KOPT-K1 (cell line): ENCODE data around the gene OSTF1.
A peak's percentile ranks its signal among the peaks of the same experiment; 100 is the strongest.

Experiments
- H3K27ac ChIP-seq: fragments of 200-600 bp; sonication (generic); 2 replicates; pipeline ENCODE4 v1.5.1; 2016; ENCODE audit warnings: antibody characterized with exemption, mild to moderate bottlenecking, low read depth, low read length; ENCODE audit not compliant: poor library complexity, severe bottlenecking
- H3K36me3 ChIP-seq: fragments of 200-600 bp; sonication (generic); 2 replicates; pipeline ENCODE4 v1.5.1; 2017; ENCODE audit warnings: antibody characterized with exemption, mild to moderate bottlenecking, low read length, moderate library complexity; ENCODE audit not compliant: insufficient read depth
- H3K9me3 ChIP-seq: fragments of 200-600 bp; sonication (generic); 2 replicates; pipeline ENCODE4 v1.5.1; 2017; ENCODE audit warnings: antibody characterized with exemption, low read length, mild to moderate bottlenecking; ENCODE audit not compliant: insufficient read depth, poor library complexity, severe bottlenecking

Gene OSTF1

DNA sequence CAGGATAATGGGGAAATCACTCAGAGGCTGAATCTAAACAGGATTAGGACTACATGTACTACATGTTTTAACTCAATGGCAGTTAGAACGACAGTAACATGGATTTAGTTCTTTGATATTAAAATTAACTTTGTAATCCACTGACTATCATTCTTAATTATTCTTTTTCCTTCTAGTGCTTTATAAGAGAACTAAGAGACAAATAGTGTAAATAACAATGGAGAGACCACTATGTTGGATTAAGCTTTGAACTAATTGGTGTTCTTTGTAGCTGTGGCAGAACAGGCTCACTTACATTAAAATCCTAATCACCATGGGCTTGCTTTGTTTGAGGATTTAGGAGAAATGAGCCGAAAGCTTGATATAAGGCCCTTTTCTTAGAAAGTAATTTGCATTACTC is 19.1 kb upstream of the OSTF1 start:
- Histone ChIP-seq H3K27ac (no peak overlapping the region), H3K9me3 (no peaks in the 10 kb centered on the region), H3K36me3 (no peaks in the 10 kb centered on the region)

DNA sequence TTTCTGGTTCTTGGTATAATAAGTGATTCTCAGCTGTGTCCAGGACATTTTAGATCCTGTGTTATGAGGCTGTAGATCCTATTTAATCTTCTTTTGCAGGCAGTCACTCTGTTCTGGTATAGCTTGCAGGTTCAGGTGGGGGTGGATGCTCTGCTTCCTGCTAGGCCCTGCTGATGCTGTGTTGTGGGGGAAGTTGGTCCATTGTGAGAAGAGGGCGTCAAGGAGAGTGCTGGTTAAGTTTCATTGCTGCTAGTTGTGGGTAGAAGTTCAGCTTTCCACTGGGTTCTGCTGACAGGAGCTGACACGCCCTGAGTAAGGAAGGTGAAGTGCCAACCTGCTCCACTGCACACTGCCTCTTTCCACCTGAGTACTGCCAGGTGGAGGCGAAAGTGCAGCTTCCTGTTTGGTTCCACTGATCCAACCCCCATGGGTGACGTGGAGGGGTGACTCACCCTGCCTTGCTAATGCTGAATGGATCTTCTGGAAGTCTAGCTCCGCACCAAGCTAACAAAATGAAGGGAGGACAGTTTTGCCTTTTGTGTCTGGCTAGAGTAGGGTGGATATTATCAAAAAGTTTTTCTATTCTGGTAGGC is 16.7 kb upstream of the OSTF1 start:
- Histone ChIP-seq H3K36me3 (no peaks in the 10 kb centered on the region), H3K9me3 (no peaks in the 10 kb centered on the region), H3K27ac (no peak overlapping the region)

- H3K9me3 ChIP-seq = no peaks in the 10 kb centered on the region
- no peak overlapping the region for H3K27ac ChIP-seq
- H3K36me3 ChIP-seq = no peaks in the 10 kb centered on the region
Measured at GRCh38 chr9:75072895-75073294, 15.4 kb upstream of the OSTF1 start.

DNA sequence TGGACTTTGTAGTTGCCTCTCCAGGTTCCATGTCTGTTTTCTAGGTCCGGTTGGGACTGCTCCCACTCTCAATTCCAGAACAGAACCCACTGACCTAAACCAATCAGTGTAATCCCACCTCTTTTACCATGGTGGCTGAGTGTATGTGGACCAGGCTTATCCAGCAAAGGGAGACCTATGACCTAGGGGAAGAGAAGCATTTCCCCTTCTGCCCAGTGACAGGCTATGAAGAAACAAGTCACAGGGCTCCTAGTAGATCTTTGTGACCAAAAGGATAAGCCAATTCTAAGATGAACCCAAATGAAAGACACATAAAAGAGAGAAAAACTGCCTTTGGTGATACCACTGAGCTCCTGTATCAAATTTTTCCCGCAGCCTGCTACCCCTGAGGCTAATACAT is 6.7 kb upstream of the OSTF1 start:
- Histone ChIP-seq H3K27ac (no peak overlapping the region), H3K36me3 (peaks cover 8% of the 10 kb centered on the region; the same call in 1 of the 2 replicates), H3K9me3 (no peaks in the 10 kb centered on the region)

DNA sequence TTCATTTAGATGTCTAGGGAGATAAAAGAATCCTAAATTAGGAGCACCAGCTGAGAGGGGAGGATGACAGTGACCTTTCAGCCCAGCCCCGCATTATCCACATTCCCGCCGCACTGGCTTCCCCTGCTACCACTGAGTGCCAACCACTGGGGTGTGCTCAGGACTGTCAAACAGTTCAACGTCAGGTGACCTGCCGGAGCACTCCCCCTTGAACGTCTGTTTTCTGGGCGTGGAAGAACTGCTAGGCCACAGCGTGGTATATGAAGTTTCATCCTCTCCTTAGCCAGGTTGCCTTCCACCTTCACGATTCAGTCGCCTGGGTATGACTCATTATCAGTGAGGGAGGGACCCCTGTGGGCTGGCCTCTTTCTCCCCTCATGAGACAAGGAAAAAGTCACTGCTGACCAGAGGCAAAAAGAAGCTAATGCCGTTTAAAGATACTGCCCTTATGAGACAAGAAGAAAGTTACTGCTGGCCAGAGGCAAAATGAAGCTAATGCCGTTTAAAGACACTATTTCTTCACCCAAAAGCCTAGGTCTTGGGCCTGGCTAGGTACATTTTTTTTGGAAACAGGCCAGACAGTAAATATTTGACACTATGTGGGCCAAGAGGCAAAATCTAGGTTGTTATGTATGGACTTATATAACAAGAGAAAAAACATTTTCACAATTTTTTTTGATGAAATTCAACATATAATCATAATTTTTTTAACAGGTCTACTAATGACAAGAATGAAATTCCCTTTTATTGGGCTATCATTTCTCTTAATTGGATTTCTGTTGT is 4.9 kb upstream of the OSTF1 start:
- H3K36me3 ChIP-seq = peaks cover 8% of the 10 kb centered on the region; the same call in 1 of the 2 replicates
- no peak overlapping the region for H3K27ac ChIP-seq
- H3K9me3 ChIP-seq = no peaks in the 10 kb centered on the region

GRCh38 chr9:75084081-75084672 is 4.1 kb upstream of the OSTF1 start:
- Histone ChIP-seq H3K36me3 (peaks cover 8% of the 10 kb centered on the region; the same call in 1 of the 2 replicates), H3K9me3 (no peaks in the 10 kb centered on the region), H3K27ac (no peak overlapping the region)

DNA sequence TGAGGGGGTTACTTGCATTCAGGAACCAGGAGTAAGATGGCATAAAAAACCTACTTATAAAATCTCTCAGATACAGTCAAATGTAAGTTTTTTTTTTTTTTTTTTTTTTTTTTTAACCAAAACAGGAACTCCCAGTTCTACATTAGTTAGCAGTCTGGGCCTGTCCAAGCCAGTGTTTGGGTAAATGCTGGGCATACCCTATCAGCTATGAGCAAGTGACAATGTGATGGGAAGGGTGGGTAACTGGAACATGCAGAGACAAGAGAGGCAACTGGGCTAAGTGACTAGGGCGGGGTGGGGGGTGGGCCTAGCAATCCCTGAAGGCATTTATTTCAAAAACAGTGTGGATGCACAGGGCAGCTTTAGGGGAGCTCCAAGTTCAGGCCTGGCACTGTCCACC is 2.7 kb upstream of the OSTF1 start:
- no peak overlapping the region for H3K27ac ChIP-seq

DNA sequence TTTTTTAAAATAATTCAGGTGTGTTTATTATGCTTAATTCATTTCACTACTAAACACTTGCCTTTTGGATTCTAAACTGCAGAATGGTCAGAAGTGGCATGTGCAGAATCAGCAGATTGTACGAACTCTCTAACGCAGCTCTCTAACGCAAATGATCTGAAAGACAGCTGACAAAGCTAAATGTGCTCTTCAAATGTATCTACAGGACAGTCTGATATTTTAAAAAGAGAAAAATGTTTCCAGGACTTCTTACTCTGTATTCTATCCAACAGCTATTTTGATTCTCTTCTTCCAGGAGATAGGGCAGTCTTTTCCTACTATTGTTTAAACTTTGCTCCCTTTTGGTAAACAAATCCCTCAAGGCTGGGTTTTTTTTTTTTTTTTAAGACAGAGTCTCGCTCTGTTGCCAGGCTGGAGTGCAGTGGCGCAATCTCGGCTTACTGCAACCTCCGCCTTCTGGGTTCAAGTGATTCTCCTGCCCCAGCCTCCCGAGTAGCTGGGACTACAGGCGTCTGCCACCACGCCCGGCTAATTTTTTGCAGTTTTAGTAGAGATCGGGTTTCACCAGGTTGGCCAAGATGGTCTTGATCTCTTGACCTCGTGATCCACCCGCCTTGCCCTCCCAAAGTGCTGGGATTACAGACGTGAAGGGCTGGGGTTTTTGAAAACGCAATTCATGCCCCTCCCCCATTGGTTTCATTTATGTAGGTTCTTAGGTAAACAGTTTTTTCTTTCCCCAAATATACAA is 1.6 kb upstream of the OSTF1 start:
- Histone ChIP-seq H3K36me3 (peaks cover 8% of the 10 kb centered on the region; the same call in 1 of the 2 replicates), H3K27ac (peak overlapping the region; percentile 77), H3K9me3 (no peaks in the 10 kb centered on the region)

More for the DNA sequence above, 2.7 kb upstream of the OSTF1 start:
- Histone ChIP-seq H3K9me3 (no peaks in the 10 kb centered on the region), H3K36me3 (peaks cover 8% of the 10 kb centered on the region; the same call in 1 of the 2 replicates)

- H3K36me3 ChIP-seq = peaks cover 4% of the 10 kb centered on the region; the same call in 1 of the 2 replicates
- no peaks in the 10 kb centered on the region for H3K9me3 ChIP-seq
- peak overlapping the region; percentile 77 for H3K27ac ChIP-seq
Measured at GRCh38 chr9:75087289-75087823, 958 bp upstream of the OSTF1 start.

DNA sequence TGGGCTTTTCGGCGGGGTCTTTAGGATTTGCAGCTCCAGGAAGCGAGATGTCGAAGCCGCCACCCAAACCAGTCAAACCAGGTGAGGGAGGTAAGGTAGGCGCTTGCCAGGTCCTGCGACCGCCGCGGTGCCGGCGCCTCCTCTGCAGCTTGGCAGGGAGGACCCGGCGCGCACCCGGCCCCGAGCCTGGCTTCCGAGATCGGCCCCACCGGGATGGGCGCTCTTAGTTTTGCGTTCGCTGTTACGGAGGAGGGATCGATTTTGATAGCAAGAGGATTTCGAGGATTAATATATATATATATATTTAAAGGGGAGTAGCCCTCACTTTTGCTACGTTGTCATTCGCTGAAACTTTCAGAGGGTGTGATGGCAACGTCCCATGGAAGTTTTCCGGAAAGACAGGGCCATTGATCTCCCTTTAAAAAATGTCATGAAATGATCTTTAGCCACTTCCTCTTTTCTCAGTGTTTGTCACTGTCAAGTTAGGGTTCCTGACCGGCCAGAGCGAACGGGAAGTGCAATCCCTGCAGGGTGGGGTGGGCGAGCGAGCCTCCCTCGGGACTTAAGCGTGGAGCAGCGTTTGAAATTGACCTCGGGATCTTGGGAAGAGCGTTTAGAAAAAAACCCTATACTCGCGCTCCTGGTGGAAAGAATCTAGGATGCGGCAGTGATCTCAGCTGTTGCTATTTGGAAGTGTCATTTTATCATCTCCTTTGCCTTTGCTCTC is 495 bp downstream of the OSTF1 start:
- H3K27ac ChIP-seq = peak overlapping the region; percentile 77
- H3K36me3 ChIP-seq = no peaks in the 10 kb centered on the region
- H3K9me3 ChIP-seq = no peaks in the 10 kb centered on the region

DNA sequence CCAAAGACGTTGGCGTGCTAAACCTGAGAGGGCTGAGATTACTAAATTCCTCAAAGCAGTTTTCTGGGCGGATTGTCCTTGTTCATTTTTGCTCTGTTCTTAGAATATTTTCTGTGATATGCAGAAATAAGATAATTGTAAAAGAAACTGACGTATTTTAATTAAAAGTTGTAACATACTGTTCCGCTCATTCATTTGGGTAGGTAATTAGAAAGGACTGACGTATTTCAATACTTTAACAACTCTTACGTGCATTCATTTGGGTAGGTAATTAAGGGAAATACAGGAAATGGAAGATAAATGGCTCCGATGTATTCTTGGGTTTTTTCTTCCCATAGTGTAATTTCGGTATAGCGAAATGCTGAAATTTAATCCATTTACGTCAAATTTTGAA is 1.1 kb downstream of the OSTF1 start:
- Histone ChIP-seq H3K36me3 (no peaks in the 10 kb centered on the region), H3K27ac (peak overlapping the region; percentile 77), H3K9me3 (no peaks in the 10 kb centered on the region)

DNA sequence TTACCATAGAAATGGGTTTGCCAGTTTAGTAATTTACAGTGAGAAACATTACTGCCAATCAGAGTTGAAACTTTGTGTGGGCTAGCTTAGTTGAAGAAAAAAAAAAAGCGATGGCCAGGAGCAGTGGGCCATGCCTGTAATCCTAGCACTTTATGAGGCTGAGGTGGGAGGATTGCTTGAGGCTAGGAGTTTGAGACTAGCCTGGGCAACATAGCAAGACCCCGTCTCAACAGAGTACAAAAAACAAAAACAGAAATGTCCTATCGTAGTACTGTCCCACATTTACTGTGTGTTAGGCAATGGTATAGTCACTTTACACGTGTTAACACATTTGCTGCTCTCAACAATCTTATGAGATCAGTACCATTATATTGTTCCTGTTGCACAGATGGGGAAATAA is 2.3 kb downstream of the OSTF1 start:
- Histone ChIP-seq H3K9me3 (no peaks in the 10 kb centered on the region), H3K27ac (peak overlapping the region; percentile 77), H3K36me3 (no peaks in the 10 kb centered on the region)

GRCh38 chr9:75092766-75093165 is 4.5 kb downstream of the OSTF1 start:
- Histone ChIP-seq H3K9me3 (no peaks in the 10 kb centered on the region), H3K27ac (peak overlapping the region; percentile 4), H3K36me3 (peaks cover 4% of the 10 kb centered on the region; the same call in 1 of the 2 replicates)

- Histone ChIP-seq H3K27ac (no peak overlapping the region), H3K9me3 (no peaks in the 10 kb centered on the region), H3K36me3 (peaks cover 14% of the 10 kb centered on the region; the same call in 1 of the 2 replicates)
Measured at GRCh38 chr9:75096796-75097195, 8.5 kb downstream of the OSTF1 start.
